ENCODE results near the gene ITGAE.
A peak's percentile ranks its signal among the peaks of the same experiment; 100 is the strongest.

ITGAE gene

DNA sequence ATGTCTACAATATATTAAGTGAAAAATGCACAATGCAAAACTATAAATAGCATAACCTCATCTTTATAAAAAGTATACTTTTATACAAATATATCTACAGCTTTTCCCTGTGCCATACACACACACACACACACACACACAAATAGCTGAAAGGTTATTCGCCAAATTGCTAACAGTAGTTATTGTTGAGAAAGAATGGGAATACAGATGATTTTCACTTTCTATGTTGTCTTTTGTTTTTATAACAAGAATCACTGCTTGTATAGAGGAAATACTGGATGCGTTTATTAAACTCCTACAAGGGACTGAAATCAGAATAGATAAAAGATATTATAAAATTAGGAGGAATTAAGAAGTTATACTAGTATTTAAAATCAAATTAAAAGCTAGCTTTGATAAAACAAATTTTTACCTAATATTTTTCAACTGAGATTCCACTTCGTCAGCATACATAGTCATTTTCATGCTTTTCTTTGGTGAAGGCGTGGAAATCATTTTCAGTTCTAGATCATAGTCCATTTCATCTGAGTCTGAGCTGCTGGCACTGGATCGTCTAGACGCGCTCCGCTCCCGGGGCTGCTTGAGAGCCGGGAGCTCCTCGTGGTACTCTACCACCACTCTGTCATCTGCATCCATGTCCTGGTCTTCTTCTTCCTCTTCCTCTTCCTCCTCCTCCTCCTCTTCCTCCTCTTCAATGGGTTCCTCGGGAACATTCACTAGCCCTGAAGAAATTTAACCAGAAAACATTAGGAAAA lies 17.0 kb upstream of the ITGAE start:
- DNase-seq (ENCODE audit: low read depth): no peak

DNA sequence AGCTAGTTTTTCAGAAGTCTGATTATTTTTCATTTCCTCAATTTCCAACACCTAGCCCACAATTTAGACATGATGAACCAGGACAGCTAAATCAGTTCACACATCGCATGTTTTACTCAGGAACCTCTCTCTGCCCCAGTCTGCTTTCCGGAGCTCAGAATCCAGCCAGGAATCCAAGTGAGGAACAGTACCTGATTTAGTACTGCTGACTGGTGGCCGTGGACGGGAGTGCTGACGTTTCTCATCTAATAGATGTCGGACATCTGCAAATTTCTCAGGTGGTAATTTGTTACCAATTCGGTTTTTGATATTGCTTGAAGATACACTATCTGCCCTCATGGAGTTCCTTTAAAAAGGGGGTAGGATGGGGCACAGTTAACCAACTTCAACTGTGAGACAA lies 14.9 kb upstream of the ITGAE start:
- DNase-seq (ENCODE audit: low read depth): no peak

DNA sequence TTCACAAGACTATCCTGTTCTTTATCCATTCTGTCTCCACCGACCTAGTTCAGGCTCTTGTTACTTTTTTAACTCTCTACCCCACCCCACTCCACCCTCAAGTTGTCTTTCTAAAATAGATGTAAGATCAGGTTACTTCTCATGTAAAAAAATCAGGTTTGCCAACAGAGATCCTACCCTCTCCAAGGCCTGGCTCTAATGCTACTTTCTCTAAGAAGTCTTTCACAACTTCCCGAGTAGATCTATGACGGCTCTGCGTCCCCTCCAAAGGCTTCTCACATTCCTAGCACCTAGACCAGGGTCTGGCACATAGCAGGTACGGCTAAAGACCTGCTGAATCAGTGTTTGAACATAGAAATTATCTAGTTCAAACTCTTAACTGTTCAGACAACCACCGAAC lies 14.1 kb upstream of the ITGAE start:
- no peak for DNase-seq (ENCODE audit: low read depth)

DNA sequence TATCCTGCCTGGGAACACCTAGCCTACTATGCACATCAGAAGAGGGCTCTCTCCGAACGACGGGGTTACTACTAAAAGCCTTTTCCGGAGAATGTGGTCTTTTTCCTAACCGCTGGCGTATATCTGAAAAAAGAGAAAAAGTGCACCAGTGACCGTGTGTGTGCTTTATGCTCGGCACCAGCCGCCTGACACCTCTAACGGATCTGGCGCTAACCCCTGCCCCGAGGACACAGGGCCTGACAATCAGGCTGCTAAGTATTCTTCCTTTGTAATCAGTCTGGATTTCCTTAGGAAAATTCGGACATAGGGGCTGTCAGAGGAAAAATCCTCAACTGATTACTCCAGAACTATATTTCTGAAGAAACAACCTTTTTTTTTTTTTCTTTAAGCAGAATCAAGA lies 13.4 kb upstream of the ITGAE start:
- DNase-seq (ENCODE audit: low read depth): no peak

DNA sequence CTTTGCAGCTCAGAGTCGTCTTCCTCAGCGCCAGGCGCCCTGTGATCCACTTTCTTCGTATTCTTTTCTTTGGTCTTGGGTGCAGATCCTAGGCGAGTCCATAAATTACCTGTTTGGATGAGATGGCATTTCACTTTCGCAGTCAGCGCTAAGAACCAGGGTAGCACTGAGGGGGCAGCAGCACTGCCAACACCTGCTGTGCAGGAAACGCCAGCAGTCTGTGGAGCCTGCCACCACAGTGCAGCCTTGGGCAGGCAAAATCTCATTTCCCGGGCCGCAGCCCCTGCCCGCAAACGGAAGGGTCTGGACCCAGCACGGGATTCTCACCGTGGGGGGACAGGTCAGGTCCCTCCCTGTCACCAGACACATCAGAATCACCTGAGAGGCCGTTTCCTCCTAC lies 12.2 kb upstream of the ITGAE start:
- no peak for DNase-seq (ENCODE audit: low read depth)

DNA sequence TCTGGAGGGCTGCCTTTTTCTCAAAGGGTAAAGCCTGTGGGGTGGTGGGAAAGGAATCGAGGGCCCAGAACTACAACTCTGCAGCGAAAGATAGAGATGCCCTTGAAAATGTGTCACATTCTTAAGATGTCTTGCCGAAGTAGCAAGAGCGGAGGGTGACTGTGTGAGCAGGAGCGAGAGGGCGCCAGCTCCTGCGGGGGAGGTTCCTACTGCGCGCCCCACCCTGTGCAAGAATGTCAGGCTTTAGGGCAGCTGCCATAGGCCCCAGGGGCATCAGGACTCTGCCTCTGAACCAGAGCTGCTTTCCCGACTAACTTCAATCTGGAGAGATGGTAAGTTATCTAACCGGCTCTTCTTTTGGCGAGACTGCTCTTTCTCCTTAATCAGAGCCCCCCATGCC lies 11.8 kb upstream of the ITGAE start:
- DNase-seq (ENCODE audit: low read depth): no peak

DNA sequence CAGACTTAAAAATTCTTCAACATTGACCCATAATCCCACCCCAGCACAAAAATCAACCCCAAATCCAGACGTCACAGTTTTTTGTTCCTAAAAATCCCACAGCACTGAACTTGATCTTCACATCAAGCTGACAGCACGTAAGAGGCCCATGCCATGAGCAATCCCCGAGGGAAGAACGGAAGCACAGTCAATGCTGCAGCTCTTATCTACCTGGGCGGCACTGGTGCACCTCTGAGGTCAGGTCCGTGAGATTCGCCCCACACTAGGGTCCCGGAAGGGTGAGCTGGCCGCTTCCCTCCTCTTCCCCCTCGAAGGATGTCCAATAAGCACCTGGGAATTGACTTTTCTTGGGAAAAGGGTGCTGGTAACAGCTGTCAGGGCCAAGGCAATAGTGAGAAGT lies 11.3 kb upstream of the ITGAE start:
- no peak for DNase-seq (ENCODE audit: low read depth)

DNA sequence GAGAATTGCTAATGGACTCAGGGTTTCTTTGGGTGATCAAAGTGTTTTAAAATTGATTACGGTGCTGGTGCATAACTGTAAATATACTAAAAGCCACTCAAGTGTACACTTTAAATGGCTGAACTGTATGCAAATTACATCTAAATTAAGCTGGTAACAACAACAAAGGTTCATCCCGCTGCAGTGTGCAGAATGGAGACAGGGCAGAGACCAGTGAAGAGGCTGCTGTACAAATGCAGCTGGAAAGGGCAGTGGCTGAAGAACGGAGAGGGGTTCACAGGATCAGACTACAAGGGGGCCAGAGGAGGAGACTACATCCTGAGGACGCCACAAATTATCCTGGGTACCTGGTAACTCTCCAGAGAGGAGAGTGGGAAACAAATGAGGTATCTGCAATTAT lies 9.0 kb upstream of the ITGAE start:
- no peak for DNase-seq (ENCODE audit: low read depth)

DNA sequence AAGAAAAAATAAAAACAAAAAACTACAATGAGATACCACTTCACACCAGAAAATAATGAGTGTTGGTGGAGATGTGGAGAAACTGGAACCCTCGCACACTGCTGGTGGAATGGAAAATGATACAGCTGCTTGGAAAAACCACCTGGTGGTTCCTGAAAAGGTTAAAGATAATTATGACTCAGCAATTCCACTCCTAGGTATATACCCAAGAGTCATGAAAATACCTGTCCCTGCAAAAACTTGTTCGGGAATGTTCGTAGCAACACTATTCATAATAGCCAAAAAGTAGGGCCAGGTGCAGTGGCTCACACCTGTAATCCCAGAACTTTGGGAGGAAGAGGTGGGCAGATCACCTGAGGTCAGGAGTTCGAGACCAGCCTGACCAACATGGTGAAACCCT lies 8.1 kb upstream of the ITGAE start:
- no peak for DNase-seq (ENCODE audit: low read depth)

DNA sequence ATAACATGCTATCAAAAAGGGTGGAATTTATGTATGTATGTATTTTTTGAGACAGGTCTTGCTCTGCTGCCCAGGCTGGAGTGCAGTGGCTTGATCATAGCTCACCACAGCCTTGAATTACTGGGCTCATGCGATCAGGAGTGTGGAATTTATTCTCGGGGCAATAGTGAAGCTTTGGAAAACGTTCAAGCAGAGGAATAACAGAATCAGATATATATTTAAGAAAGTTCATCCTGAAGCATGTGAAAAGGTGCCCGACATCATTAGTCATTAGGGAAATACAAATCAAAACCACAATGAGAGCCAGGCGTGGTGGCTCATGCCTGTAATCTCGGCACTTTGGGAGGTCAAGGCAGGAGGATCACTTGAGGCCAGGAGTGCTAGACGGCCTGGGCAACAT lies 7.7 kb upstream of the ITGAE start:
- DNase-seq (ENCODE audit: low read depth): no peak

DNA sequence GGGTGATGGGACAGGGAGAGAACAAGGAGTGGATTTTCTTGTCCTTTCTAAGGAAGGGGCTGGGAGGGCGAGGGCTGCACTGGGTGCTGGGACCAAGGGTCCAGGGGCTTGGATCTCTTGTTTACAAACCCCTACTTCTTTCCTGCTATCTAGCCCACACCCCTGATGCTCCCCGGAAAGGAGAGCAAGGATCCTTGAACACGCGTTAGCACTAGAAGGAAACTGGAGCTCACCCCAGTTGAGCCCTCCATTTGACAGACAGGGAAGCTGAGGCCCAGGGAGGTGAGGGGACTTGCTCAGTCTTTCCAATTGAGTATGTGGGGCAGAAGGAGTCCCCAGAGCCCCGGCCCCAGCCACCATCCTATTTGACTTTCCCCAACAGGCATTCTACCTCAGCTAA lies 4.6 kb upstream of the ITGAE start:
- DNase-seq (ENCODE audit: low read depth): no peak

DNA sequence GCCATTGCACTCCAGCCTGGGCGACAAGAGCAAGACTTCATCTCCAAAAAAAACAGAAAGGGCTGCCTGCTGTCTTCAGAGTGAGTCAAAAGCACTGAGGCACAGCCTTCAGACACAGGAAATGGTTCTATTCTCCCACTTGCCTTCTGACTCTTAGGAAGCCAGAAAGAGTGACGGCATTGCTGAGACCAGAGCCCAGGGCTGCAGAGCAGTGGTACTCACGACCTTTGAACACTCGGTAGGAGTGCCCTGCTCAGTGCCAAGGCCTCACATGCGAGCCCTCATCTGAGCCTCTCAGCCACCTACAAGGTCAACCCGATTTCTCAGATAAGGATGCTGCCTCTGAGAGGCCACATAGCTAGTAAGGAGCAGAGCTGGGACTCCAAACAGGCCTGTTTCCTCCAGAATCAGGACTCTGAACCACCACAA lies 3.5 kb upstream of the ITGAE start:
- no peak for DNase-seq (ENCODE audit: low read depth)

DNA sequence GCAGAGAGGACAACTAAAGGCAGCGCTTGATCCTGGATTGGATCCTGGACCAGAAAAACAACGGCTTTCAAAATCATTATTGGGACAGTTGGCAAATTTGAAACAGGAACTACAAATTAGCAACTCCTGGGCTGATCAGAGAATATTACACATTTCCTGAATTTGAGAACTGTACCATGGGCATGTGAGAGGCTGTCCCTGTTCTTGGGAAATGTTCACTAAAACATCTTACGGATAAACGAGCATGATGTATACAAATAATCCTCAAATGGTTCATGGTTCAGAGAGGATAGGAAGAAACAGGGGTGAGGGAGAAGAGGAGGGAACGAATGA lies 2.3 kb upstream of the ITGAE start:
- DNase-seq (ENCODE audit: low read depth): no peak

DNA sequence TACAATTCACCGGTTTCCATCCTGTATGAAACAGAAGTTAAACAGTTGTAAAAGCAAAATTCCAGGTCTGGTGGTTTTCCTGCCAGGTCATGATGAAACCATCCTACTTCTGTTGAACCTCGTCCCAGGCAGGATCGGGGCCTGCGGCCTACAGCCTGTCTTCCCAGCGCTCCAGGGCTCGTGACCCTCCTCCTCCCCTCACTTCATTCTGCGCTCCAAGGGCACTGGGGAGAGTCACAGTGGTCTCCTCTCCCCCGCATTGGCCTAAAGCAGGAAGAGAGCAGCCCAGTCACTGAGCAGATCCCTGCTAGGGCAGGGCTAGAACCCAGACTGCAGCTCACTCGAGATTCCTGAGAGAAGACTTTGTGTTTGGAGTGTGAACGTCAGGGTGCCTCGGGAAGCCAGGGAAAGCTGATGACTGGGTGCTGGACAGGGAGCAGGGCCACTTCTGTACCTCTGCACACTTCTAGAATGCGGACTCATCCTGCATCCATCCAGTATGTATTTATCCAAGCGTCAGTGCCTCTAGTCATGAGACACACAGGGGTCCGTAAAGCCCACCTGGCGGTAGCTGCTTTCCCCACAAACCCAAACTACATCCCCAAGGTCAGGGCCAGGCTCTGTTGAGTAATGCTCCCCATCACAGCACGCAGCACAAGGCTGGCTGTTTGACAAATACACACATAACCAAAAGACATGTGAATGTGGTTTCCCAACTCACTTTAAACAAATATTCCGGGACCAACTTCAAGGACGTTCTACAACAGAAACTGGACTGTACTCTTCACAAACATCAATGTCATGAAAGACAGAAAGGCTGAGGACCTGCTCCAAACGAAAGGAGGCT lies 1.7 kb upstream of the ITGAE start:
- DNase-seq (ENCODE audit: low read depth): peak; percentile 69

DNA sequence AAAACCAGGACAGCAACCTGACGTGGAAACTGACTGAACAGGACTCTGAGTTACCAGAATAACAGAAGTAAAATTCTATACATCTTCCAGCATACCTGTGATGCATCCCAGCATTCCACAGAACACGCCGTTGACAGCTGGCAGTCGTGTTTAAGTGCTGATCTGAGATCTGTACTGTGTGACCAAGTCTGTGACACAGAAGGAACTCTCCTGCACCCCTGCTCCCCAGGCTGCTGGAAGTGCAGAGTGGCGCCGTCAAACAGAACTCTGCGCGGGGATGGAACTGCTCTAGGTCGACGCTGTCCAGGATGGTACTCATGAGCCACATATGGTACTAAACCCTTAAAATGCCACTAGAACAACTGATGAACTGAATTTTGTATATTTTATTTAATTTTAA lies 804 bp upstream of the ITGAE start:
- DNase-seq (ENCODE audit: low read depth): no peak

DNA sequence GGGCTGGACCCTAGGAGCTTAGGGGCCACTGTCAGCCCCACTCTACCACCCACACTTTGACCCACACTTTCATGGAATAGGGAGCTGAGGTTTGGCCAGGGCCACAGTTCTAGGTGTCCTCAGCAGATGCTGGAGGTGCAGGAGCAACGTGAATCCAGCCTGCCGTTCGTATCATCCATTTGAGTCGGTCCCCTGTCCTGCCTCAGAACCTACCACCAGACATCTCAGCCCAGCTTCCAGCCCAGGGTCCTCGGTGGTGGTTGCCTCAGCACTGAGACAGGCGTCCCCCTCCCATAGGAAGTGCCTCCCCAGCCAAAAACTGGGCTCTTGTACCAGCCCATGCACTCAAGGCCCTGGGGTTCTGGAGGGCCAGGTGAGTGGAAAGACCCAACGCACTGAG lies 359 bp upstream of the ITGAE start:
- no peak for DNase-seq (ENCODE audit: low read depth)

DNA sequence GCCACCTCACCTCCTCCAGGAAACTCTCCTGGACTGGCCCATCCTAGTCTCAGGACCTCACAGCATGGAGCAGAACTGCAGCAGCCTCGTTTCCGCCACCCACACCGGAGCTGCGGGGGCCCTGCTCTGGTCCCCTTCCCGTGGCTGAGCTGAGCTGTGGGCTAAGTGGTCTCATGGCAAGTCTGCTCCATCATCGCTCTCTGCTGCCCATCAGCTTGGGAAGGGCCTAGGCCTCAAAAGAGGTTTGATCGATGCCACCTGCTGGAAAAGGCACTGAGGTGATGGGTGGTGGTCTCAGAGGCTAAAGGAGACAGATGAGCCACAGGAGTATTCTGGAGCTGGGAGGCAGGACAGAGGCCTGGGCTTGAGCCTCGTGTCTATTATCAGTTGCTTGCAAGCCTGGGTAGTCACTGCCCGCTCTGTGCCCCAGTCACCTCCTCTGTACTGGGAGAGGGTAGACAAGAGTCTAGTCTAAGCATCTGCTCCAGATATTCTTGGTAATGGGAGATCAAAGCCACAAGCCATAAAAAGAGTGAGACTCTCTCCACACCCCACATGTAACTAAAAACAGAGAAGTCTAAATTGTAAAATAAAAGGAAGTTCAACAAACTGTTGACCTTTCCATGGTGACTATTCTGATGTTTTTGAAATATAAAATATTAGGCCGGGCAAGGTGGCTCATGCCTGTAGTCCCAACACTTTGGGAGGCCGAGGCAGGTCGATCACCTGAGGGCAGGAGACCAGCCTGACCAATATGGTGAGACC lies 1.6 kb downstream of the ITGAE start:
- DNase-seq (ENCODE audit: low read depth): no peak

DNA sequence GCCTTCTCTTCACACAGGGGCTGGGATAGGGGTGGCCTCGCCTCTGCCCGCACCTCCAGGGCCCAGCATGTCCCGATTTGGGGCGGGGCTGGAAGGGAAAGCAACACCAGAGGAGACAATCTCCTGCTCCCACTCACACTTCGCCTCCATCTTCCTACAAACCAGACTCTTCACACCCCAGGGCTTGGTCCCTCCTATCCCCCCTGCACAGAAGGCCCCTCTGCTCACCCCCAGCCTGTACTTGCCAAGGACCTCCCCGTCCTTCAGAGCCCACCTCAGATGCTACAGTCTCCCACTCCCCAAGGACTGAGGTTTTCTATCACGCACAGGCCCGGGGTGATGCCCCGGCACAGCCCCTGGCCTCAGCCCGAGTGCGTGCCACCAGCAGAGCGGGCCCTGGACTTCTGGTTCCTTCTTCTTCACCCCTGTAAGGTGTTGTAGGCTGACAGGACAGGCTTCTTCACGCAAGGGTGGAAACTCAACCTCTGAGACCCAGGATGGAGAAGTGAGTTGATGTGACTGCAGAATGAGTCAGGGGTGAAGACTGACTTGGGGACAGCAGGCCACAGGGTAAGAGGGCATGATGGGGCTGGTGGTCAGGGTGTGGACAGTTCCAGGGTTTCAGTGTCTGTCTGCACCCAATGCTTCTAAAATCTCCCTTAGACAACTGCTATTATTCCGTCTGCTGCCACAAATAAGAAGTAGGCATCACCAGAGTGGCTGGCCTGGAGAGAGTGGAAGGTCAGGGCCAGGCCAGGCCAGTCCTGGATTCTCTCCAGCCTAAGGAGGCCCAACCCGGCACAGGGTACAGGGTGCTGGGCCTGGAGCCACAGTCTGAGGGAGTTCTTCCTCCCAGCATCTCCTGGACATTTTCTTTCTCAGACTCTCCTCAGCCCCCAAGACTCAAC lies 2.5 kb downstream of the ITGAE start:
- DNase-seq (ENCODE audit: low read depth): no peak

DNA sequence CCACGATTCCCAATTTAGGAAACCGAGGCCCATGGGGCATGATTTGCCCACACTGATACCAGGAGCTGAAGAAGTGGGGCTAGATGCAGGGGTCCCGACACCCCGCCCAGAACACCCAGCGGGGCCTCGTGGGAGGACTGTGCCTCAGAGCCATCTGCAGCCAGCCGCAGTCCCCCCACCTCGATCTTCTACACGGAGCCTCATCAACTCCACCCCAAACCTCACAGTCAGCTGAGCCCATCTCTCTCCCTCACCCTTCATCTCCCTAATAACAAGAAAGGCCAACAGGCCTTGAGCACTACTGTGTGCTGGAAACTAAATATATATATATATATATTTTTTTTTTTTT lies 4.2 kb downstream of the ITGAE start:
- no peak for DNase-seq (ENCODE audit: low read depth)

DNA sequence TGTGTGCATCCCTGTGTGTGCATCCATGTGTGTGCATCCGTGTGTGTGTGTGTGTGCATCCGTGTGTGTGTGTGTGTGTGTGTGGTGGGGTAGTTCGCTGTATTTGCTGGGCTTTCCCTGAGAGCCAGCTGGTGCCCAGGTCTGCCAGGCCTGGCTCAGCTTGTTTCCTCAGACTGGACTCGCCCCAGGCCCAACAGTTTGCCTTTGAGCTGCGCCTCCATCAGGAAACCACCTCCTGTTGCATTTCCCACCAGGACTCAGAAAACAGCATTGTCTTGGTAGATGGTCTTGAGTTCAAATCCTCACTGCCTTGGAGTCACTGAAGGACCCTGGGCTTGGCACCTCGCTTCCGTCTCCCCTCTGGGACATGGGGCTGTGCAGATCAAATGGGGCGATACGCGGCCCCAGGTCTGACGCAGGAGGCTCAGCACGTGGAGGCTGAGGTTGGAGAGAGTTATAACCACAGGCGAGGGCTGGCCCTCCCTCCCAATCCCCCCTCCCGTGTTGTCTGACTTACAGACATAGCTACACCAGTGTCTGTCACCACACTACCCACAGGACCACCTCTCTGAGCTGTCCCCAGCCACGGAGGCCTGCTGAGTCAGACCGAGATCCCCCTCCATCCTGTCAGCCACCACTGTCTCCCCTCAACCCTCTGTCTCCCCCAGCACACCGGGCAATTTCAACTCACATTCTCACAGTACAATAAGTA lies 4.7 kb downstream of the ITGAE start:
- no peak for DNase-seq (ENCODE audit: low read depth)

DNA sequence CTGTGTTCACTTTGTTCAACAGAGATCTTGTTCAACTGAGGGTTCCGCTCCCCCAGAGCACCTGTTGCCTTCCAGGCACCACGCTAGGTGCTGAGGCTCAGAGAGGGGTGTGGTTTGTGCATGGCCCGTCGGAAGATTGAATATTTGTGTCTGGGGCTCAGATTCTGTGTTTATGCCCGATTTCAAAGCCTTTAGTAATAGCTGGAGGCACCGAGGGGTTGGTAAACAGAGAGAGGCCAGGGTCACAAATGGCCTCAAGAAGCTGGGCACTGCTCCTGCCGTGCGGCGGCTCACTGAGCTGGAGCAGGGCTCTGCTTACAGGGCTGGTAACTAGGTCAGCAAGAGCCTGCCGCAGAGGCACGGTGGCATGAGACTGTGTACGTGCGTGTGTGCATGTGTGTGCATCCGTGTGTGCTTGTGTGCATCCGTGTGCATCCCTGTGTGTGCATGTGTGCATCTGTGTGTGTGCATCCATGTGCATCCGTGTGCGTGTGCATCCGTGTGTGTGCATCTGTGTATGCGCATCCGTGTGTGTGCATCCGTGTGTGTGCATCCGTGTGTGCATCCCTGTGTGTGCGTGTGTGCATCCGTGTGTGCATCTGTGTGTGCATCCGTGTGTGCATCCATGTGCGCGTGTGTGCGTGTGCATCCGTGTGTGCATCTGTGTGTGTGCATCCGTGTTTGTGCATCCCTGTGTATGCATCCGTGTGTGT lies 5.4 kb downstream of the ITGAE start:
- DNase-seq (ENCODE audit: low read depth): no peak
